DND-41 (cell line): ENCODE results near the gene LOXL3.

ENCODE experiments used
- ATAC-seq: fragments of 200-7000 bp; cut with Tn5 transposase; 3 replicates; pipeline ENCODE4 v1.9.1; 2021; ENCODE audit warnings: low read depth; ENCODE audit not compliant: insufficient read depth
- DNase-seq: peaks from one replicate; pipeline ENCODE4 v3.0.0-alpha.2; 2020
- H2AFZ ChIP-seq: 2 replicates; pipeline ENCODE4 v1.6.0; 2012; ENCODE audit warnings: low read depth, low read length
- H3K27ac ChIP-seq: 2 replicates; pipeline ENCODE4 v1.5.1; 2012; ENCODE audit warnings: low read length, inconsistent platforms
- H3K27me3 ChIP-seq: fragments of 200-600 bp; sonication (generic); 2 replicates; pipeline ENCODE4 v1.6.0; 2012; ENCODE audit warnings: low read length, mild to moderate bottlenecking, inconsistent platforms; ENCODE audit not compliant: insufficient read depth, poor library complexity
- H3K36me3 ChIP-seq: 2 replicates; pipeline ENCODE4 v1.5.1; 2012; ENCODE audit warnings: low read length, inconsistent platforms; ENCODE audit not compliant: insufficient read depth
- H3K4me1 ChIP-seq: 2 replicates; pipeline ENCODE4 v1.5.1; 2012; ENCODE audit warnings: mild to moderate bottlenecking, low read length; ENCODE audit not compliant: insufficient read depth
- H3K4me2 ChIP-seq: 2 replicates; pipeline ENCODE4 v1.6.0; 2012; ENCODE audit warnings: mild to moderate bottlenecking, moderate library complexity, low read length, inconsistent platforms; ENCODE audit not compliant: insufficient read depth
- H3K4me3 ChIP-seq, 2 experiments: fragments of 200-600 bp in 1 of 2; shearing (Covaris generic) in 1 of 2; 2 replicates each; pipeline ENCODE4 v1.5.1; 2012 to 2016; ENCODE audit warnings: inconsistent platforms in 2 of 2, low read length in 2 of 2, mild to moderate bottlenecking in 2 of 2, low read depth in 1 of 2, moderate library complexity in 1 of 2
- H3K79me2 ChIP-seq: 2 replicates; pipeline ENCODE4 v1.6.0; 2012; ENCODE audit warnings: low read length, inconsistent platforms; ENCODE audit not compliant: insufficient read depth
- H3K9ac ChIP-seq: 2 replicates; pipeline ENCODE4 v1.6.0; 2012; ENCODE audit warnings: low read depth, mild to moderate bottlenecking, inconsistent platforms, low read length, moderate library complexity
- H3K9me3 ChIP-seq: 2 replicates; pipeline ENCODE4 v1.5.1; 2012; ENCODE audit warnings: low read length, moderate library complexity, mild to moderate bottlenecking, inconsistent platforms; ENCODE audit not compliant: insufficient read depth, severe bottlenecking
- H4K20me1 ChIP-seq: 2 replicates; pipeline ENCODE4 v1.6.0; 2012; ENCODE audit warnings: low read length; ENCODE audit not compliant: insufficient read depth
- EZH2 ChIP-seq: IDR thresholded peaks from 3 replicates; pipeline ENCODE4 v1.6.1; 2012; ENCODE audit warnings: borderline replicate concordance, low read depth, mild to moderate bottlenecking, moderate library complexity, low read length, inconsistent platforms; ENCODE audit not compliant: severe bottlenecking
- TF ChIP-seq, protein P1 (sequence below): IDR thresholded peaks from 2 replicates; pipeline ENCODE4 v1.5.1; 2012; ENCODE audit warnings: borderline replicate concordance, low read length, moderate library complexity, mild to moderate bottlenecking; ENCODE audit not compliant: poor library complexity, severe bottlenecking; ENCODE audit errors: extremely low read depth

The LOXL3 gene

DNA sequence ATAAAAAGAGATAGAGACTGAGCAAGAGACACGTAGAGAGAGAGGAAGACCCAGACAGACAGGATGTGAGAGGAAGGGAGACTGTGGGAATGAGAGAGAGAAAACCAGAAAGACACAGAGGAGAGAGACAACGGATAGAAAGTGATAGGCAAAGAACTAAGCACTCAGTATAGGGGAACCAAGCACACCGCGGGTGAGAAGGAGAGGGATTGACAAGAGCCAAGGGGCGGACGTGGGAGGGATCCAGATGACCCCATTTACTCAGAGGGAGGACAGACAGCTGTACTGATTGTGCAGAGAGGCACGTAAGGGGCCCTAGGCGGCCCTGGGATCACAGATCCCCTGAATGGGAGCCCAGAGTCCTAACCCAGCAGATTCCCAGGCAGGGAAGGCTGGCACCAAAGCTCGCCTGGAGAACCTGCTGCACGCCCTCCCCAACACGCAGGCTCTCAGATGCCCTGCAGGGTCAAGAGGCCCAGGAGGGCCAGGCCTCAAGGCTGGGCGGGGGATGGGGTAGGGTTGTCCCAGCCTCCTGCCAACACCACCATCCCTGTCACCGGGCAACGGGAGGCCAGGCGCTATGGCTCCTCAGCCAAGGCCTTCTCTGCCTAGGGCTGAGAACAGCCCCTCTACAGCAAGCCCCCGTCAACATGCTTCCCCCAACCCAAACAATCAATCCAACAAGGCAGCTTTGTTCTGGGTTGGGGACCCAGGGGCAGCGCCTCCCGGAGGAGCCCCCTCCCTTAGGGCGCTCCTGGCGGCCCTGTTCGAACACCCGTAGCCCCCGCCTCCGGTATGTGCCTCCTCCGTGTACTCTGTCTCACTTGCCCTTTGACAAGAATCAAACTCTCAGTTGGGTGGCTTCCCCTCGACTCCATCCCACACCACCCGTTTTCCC, 579 bp downstream of the LOXL3 start:
- H3K4me1 ChIP-seq: peaks cover 22% of the 10 kb centered on the region
- H3K9me3 ChIP-seq: no peaks in the 10 kb centered on the region
- no peak overlapping the region for H3K27ac ChIP-seq
- H3K4me3 ChIP-seq: peak overlapping the region in 1 of 2 experiments; percentile 83; a peak in 2 of 4 replicates
- ATAC-seq: no peak
- peak overlapping the region; percentile 77; the same call in 1 of the 2 replicates for H3K9ac ChIP-seq
- TF ChIP-seq, protein P1, sequence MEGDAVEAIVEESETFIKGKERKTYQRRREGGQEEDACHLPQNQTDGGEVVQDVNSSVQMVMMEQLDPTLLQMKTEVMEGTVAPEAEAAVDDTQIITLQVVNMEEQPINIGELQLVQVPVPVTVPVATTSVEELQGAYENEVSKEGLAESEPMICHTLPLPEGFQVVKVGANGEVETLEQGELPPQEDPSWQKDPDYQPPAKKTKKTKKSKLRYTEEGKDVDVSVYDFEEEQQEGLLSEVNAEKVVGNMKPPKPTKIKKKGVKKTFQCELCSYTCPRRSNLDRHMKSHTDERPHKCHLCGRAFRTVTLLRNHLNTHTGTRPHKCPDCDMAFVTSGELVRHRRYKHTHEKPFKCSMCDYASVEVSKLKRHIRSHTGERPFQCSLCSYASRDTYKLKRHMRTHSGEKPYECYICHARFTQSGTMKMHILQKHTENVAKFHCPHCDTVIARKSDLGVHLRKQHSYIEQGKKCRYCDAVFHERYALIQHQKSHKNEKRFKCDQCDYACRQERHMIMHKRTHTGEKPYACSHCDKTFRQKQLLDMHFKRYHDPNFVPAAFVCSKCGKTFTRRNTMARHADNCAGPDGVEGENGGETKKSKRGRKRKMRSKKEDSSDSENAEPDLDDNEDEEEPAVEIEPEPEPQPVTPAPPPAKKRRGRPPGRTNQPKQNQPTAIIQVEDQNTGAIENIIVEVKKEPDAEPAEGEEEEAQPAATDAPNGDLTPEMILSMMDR: no peak
- no peak for TF ChIP-seq EZH2
- H3K36me3 ChIP-seq: peaks cover 11% of the 10 kb centered on the region
- peaks cover 14% of the 10 kb centered on the region; the same call in 1 of the 2 replicates for H4K20me1 ChIP-seq
- H3K4me2 ChIP-seq: peak overlapping the region; percentile 98
- peaks cover 13% of the 10 kb centered on the region for H3K79me2 ChIP-seq
- no peak for DNase-seq
- H2AFZ ChIP-seq: peak overlapping the region; percentile 87
- H3K27me3 ChIP-seq: no peaks in the 10 kb centered on the region

DNA sequence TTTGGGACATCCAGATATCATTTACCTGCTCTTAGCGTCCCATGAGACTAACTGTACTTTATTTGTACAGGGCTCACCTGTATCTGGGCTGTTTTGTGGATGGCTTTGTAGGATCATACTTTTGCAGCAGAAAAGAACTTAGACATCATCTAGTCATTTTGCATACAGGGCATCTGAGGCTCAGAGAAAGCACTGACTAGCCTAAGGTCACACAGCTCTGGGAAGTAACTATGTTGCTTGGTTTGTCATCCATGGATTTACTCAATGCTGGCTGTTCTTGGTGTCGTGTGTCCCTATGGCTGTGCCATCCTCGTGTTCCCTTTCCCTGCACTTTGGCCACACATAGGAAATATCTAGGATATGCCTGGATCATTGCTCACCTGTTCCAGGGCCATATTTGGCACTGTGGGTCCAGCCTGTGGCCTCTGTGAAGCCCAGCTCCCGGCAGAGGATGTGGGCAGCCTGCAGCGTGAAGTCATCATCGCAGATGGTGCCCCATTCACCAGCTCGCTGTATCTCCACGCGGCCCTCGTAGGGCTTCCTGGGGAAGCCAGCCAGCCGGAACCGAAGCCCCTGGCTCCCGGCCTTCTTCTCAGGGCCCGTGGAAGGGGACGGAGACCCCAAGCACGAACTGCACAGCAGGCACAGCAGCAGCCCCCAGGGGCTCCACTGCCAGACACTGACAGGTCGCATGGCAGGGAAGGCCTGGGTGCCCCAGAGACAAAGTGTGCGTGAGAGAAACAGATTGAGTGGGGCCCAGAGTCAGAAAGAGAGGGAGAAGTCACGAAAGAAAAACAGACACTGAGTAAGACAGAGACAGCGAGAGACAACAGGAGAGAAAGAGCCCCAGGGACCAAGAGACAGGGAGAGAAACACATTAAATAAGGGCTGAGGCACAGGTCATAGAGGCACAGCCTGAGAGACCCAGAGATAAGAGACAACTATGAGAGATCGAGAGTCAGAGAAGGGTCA, 1.5 kb downstream of the LOXL3 start:
- Histone ChIP-seq H3K4me2 (no peak overlapping the region), H3K27ac (no peak overlapping the region), H3K9me3 (no peaks in the 10 kb centered on the region), H2AFZ (no peak overlapping the region), H3K4me1 (peaks cover 22% of the 10 kb centered on the region), H3K9ac (no peak overlapping the region), H3K4me3 (no peak overlapping the region), H3K27me3 (no peaks in the 10 kb centered on the region), H3K79me2 (peaks cover 13% of the 10 kb centered on the region), H4K20me1 (peaks cover 14% of the 10 kb centered on the region; the same call in 1 of the 2 replicates), H3K36me3 (peaks cover 11% of the 10 kb centered on the region)
- no peak for ATAC-seq
- DNase-seq: no peak
- TF ChIP-seq, protein P1: no peak
- TF ChIP-seq EZH2: no peak

- no peak overlapping the region for H3K4me3 ChIP-seq
- no peak for TF ChIP-seq EZH2
- TF ChIP-seq, protein P1: no peak
- no peak overlapping the region for H3K9ac ChIP-seq
- H3K4me2 ChIP-seq: no peak overlapping the region
- no peaks in the 10 kb centered on the region for H3K27me3 ChIP-seq
- H3K27ac ChIP-seq: no peak overlapping the region
- H3K4me1 ChIP-seq: peaks cover 22% of the 10 kb centered on the region
- no peaks in the 10 kb centered on the region for H3K9me3 ChIP-seq
- H3K79me2 ChIP-seq: peaks cover 13% of the 10 kb centered on the region
- no peak overlapping the region for H2AFZ ChIP-seq
- peaks cover 6% of the 10 kb centered on the region for H3K36me3 ChIP-seq
- DNase-seq (no peak), ATAC-seq (no peak)
- H4K20me1 ChIP-seq: peaks cover 14% of the 10 kb centered on the region; the same call in 1 of the 2 replicates
These were observed 2.2 kb downstream of the LOXL3 start for GRCh38 chr2:74551530-74551929.
